Measurements from ENCODE around the gene BCL6B.
"Not testable (repeated sequence)": the region's sequence is repeated elsewhere in the genome, so short reads cannot be mapped to it uniquely, and the experiment has no call there.

BCL6B gene

DNA sequence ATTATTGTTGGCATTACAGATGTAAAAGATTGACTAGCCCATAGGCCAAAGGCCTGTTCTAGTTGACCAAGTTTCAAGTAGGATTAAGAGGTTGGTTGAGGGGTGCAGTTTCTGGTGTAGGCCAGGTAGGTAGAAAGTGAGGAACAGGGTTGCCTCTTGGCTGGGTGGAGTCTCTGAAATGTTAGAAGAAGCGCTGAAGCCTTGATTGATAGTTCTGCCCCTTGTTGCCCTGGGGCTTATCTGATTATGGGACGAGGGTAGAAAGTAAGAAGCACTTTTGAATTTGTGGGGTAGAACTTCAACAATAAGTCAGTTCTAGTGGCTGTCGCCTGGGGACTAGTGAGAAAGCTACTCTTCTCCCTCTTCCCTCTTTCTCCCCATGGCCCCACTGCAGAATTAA is 6.2 kb downstream of the BCL6B start:
- DNase-seq (ENCODE audit: low read depth) = no peak

GRCh38 chr17:7029659-7030058 is 6.8 kb downstream of the BCL6B start:
- DNase-seq (ENCODE audit: low read depth) = no peak

- DNase-seq (ENCODE audit: low read depth) = no peak
Measured at GRCh38 chr17:7034955-7035590, 12.2 kb downstream of the BCL6B start.

GRCh38 chr17:7035591-7036368 is 12.9 kb downstream of the BCL6B start, which contains the start of gene SLC16A13:
Gene SLC16A13, plus strand, starts transcription at chr17:7036015. Its CDS starts 368 bp downstream, at chr17:7036383.
- peak; percentile 95 for DNase-seq (ENCODE audit: low read depth)

- no peak for DNase-seq (ENCODE audit: low read depth)
Measured at GRCh38 chr17:7038025-7038862, 15.4 kb downstream of the BCL6B start.

DNA sequence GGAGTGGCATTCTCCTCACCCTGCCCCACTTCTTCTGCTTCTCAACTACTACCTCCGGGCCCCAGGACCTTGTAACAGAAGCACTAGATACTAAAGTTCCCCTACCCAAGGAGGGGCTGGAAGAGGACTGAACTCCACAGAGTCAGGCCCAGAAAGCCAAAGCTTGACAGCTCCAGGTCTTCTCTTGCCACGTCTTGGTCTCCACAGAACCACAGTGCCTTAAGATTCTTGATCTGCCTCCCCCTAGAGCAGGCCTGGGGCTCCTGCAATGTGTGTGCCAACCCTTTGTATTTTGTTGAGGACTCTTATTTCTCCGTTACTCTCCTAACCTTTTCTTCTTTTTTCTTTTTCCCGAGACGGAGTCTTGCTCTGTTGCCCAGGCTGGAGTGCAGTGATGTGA is 17.0 kb downstream of the BCL6B start:
- no peak for DNase-seq (ENCODE audit: low read depth)

GRCh38 chr17:7041607-7042500 is 19.0 kb downstream of the BCL6B start:
- DNase-seq (ENCODE audit: low read depth) = no peak

DNA sequence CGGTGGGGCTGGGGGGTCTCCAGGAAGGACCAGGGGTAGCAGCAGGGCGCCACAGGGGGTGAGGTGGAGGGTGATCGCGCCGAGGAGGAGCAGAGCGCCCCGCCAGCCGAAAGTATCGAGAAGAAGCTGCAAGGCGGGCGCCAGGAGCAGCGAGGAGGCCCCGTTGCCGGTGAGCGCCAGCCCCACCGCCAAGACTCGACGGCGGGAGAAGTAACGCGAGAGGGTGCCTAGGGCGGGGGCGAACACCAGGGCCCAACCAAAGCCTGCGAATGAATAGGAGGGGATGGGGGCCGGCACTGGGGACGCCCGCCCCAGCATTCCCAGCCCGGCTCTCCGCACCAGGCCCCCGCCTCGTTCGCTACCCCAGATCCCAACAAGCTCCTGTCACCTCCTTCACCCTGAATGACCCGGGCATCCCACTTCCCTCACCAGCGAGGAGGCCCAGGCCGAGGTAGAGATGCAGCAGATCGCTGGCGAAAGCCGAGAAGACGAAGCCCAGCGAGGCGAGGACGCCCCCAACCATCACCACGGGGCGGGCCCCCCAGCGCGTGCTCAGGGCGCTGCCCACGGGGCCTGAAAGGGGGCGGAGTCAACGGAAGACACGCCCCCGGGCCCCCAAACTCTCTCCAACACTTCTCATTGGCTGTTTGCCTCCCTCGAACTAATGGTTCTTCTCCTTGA is 19.8 kb downstream of the BCL6B start:
- no peak for DNase-seq (ENCODE audit: low read depth)

DNA sequence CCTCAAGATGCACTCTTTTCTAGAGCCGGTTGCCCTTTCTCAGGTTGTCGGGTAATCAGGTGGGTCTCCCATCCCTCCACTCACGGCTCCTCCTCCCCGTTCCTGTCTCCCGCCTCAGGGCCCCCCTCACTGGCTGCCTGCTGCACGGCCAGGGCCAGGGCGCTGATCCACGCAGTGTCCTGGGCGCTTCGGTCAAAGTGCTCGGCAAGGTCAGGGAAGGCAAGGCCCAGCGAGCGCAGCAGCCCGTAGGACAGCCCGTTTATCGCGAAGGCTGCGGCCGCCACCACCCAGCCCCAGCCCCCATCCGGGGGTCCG is 20.3 kb downstream of the BCL6B start:
- no peak for DNase-seq (ENCODE audit: low read depth)

GRCh38 chr17:7043497-7044198 is 20.8 kb downstream of the BCL6B start, which contains the start of gene SLC16A11:
Gene SLC16A11, minus strand, starts transcription at chr17:7044092. Its CDS starts 579 bp downstream, at chr17:7043513.
- peak; percentile 38 for DNase-seq (ENCODE audit: low read depth)

- DNase-seq (ENCODE audit: low read depth) = peak; percentile 75
Measured at GRCh38 chr17:7045492-7046126, 22.8 kb downstream of the BCL6B start.

DNA sequence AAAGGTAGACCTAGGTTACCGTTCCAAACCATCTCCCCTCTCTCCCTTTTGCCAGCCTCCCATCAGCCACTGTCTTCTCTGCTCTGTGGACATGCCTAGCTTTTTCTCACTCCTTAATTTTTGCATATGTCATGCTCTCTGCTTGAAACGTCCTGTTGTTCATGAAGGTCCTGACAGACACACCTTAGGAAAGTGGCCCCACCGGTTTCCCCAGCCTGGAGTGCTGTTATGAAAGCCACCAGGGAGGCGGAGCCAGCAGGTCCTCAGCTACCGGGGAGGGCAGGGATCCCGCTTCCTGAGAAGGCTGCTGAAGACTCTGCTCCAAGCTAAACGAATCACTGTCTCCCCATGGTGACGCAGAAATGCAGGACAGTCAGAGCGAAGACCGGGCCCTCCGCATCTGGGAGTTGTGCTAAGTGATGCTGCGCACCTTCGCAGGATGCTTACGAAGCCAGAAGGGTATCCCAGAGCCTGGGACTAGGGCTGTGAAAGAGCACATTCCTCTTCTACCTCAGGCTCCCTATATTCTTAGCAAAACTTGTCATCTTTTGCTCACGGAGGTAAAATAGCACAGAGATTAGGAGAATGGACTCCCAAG is 23.4 kb downstream of the BCL6B start:
- DNase-seq (ENCODE audit: low read depth) = no peak

- not testable (repeated sequence) for DNase-seq (ENCODE audit: low read depth)
Measured at GRCh38 chr17:7046725-7047397, 24.0 kb downstream of the BCL6B start.

DNA sequence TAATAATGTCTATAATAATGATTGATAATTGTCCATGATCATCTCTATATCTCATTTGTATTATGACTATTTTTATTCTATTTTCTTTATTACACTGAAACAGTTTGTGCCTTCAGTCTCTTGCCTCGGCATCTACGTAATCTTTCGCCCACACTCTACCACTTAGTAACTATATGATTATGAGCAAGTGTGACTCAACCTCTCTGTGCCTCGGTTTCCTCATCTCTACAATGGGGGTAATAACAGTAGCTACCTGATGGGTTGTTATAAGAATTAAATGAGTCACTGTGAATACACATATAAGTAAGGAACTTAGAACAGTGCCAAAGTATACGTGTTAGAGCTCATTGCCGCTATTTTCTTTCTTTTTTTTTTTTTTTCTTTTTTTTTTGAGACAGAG is 24.7 kb downstream of the BCL6B start:
- DNase-seq (ENCODE audit: low read depth) = no peak

DNA sequence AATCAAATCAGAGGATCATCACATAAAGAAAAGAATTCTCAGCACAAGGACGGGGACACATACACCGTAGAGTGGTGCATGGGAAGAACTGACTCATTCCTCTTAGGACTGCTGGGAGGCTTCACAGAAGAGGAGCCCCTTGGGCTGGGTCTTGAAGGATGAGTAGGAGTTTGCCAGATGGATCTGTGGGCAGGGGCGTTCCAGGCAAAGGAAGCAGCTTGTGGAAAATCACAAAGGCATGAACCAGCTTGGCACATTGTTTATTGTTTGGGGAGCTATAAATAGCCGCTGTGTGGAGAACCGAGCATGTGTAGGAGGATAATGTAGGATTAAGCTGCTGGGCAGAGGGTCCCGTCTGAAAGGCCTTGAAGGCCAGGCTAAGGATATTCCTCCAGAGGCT is 26.1 kb downstream of the BCL6B start:
- DNase-seq (ENCODE audit: low read depth) = no peak

DNA sequence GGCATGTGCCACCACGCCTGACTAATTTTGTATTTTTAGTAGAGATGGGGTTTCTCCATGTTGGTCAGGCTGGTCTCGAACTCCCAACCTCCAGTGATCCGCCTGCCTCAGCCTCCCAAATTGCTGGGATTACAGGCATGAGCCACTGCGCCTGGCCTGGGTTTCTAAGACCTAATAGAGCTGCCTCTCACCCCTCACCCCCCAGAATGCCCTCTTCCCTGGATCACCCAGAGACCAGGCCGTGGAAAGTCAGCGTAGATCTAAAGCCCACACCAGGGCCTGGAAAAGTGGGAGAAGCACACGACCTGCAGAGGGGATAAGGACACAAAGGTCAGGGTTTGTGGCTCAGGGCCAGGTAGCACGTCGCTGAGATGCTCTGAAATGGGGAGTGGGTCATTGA is 27.7 kb downstream of the BCL6B start:
- DNase-seq (ENCODE audit: low read depth) = not testable (repeated sequence)

GRCh38 chr17:7056386-7056785 is 33.5 kb downstream of the BCL6B start:
- peak; percentile 40 for DNase-seq (ENCODE audit: low read depth)

GRCh38 chr17:7058831-7059447 is 36.1 kb downstream of the BCL6B start:
- DNase-seq (ENCODE audit: low read depth) = peak; percentile 30
